HFFc6 (cell line): ENCODE measurements around the gene VSNL1. TPM values are rescaled to one million over a fixed set of nuclear protein-coding genes. Genes with fewer than 3 reads are reported as not detected.

Experiments
- DNase-seq: peaks from one replicate; pipeline ENCODE4 v3.0.0-alpha.2; 2018
- H3K27ac Mint-ChIP-seq: 2 replicates; pipeline ENCODE4 v1.8.0; 2020; ENCODE audit warnings: mild to moderate bottlenecking, mixed read lengths
- H3K27me3 Mint-ChIP-seq: 2 replicates; pipeline ENCODE4 v1.8.0; 2021; ENCODE audit warnings: mild to moderate bottlenecking, moderate library complexity, mixed read lengths; ENCODE audit not compliant: insufficient read depth
- H3K36me3 Mint-ChIP-seq: 2 replicates; pipeline ENCODE4 v1.8.0; 2021; ENCODE audit warnings: low read depth, mixed read lengths
- H3K4me1 Mint-ChIP-seq: 2 replicates; pipeline ENCODE4 v1.8.0; 2020; ENCODE audit warnings: low read depth, mixed read lengths
- H3K4me3 Mint-ChIP-seq: 2 replicates; pipeline ENCODE4 v1.8.0; 2020; ENCODE audit warnings: mild to moderate bottlenecking, moderate library complexity, mixed read lengths
- H3K9me3 Mint-ChIP-seq: 2 replicates; pipeline ENCODE4 v1.8.0; 2020; ENCODE audit warnings: mild to moderate bottlenecking, mixed read lengths
- total RNA-seq, 6 experiments: library from RNA; stranded (reverse); fragmentation: NEBNext Ultra II Directional; extraction: Animal tissue kit (Norgen Biotek cat#: 25700); gene quantifications; 2 replicates in 1 of 6; 3 replicates in 5 of 6; pipeline ENCODE4 v1.2.3, GENCODE V29; 2021
- TF ChIP-seq, protein P1 (sequence below): fragments of 200-600 bp; sonication (generic); IDR thresholded peaks from 2 replicates; pipeline ENCODE4 v1.5.0; 2021; ENCODE audit warnings: antibody characterized with exemption, mild to moderate bottlenecking

VSNL1 gene
- total RNA-seq, 6 experiments from 2014 or later: not detected

DNA sequence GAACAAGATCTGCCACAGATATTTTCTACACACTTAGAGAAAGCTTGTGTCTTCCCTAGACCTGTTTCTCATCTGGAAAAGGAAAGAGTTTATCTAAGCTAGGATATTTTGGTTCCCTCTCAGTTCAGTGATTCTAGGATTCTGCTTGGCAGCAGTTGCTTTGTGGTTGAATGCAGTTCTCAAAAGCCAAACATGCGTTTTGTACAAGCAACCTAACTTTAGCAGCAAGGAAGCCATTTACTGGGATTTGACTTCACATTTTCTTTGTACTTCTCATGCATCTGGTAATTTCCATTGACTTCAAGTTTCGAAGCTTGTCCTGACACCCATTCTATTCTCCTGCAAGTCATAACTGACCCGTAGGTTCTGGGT is 33.3 kb downstream of the VSNL1 start:
- Mint-ChIP-seq H3K36me3 (peaks cover 4% of the 10 kb centered on the region; the same call in 1 of the 2 replicates), H3K27ac (no peak overlapping the region), H3K27me3 (peaks cover 3% of the 10 kb centered on the region), H3K9me3 (peaks cover 9% of the 10 kb centered on the region), H3K4me1 (no peaks in the 10 kb centered on the region), H3K4me3 (no peak overlapping the region)
- DNase-seq: no peak
- TF ChIP-seq, protein P1, sequence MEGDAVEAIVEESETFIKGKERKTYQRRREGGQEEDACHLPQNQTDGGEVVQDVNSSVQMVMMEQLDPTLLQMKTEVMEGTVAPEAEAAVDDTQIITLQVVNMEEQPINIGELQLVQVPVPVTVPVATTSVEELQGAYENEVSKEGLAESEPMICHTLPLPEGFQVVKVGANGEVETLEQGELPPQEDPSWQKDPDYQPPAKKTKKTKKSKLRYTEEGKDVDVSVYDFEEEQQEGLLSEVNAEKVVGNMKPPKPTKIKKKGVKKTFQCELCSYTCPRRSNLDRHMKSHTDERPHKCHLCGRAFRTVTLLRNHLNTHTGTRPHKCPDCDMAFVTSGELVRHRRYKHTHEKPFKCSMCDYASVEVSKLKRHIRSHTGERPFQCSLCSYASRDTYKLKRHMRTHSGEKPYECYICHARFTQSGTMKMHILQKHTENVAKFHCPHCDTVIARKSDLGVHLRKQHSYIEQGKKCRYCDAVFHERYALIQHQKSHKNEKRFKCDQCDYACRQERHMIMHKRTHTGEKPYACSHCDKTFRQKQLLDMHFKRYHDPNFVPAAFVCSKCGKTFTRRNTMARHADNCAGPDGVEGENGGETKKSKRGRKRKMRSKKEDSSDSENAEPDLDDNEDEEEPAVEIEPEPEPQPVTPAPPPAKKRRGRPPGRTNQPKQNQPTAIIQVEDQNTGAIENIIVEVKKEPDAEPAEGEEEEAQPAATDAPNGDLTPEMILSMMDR: no peak

DNA sequence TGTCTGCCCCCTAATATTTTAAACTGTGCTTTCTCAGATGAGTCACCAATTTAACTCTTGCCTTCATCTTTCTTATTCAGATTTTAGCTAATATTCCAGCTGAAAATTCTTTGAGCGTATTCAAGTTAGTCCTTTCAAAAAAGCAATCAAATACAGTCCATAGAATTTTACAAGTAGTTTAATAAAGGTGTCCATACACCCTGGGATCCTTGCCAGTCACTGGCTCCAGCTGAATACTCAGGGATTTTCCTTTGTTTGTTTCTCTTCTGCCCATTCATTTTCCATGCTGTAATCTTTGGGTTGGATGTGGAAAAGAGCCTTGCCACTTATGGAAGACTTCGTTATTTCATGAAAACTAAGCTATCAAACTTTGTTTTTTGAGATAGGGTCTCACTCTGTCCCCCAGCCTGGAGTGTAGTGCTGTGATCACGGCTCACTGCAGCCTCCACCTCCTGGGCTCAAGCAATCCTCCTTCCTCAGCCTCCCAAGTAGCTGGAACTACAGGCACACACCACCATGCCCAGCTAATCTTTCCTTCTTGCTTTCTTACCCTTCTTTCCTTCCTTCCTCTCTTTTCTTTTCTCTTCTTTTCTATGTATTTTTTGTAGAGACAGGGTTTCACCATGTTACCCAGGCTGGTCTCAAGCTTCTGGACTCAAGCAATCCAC is 34.0 kb downstream of the VSNL1 start:
- Mint-ChIP-seq H3K4me1 (no peaks in the 10 kb centered on the region), H3K9me3 (peaks cover 5% of the 10 kb centered on the region), H3K4me3 (no peak overlapping the region), H3K27ac (no peak overlapping the region), H3K27me3 (peaks cover 3% of the 10 kb centered on the region), H3K36me3 (peaks cover under 1% of the 10 kb centered on the region; the same call in 1 of the 2 replicates)
- no peak for DNase-seq
- TF ChIP-seq, protein P1: no peak

DNA sequence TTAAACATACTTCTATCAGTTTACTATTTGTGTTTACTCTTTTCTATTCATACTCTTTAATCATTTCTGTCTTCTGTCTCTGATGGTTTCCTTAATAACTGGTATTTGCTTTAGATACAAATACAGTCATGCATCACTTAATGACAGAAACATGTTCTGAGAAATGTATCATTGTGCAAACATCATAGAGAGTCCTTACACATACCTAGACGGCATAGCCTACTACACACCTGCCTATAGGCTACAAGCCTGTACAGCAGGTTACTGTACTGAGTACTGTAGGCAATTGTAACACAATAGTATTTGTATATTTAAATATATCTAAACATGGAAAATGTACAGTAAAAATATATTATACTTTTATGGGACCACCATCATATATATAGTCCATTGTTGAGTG is 36.3 kb downstream of the VSNL1 start:
- Mint-ChIP-seq H3K27me3 (peaks cover 3% of the 10 kb centered on the region), H3K36me3 (no peaks in the 10 kb centered on the region), H3K4me1 (no peaks in the 10 kb centered on the region), H3K4me3 (no peak overlapping the region), H3K9me3 (no peaks in the 10 kb centered on the region; the same call in none of the 2 replicates), H3K27ac (no peak overlapping the region)
- no peak for DNase-seq
- TF ChIP-seq, protein P1: no peak

DNA sequence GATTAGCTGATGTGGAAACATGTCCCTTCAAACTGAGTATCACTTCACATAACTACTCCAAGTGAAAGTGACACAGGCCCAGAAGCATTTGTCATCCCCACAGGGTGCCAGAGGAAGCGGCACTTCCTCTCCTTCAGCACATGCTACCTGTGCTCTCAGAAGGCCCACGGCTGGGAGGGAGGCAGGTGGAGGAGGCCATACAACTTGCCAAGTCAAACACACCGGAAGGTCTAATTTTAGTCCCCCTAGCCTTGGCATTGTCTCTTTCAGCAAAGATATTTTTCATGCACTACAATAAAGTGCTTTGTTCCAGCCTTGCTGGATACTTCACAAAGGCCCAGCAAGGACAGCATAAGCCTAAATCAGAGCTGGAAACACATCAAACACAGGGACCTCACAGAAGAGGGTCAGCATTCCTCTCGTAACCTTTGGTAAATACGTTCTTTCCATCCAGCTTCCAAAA is 38.0 kb downstream of the VSNL1 start:
- H3K4me1 Mint-ChIP-seq: no peaks in the 10 kb centered on the region
- H3K36me3 Mint-ChIP-seq: no peaks in the 10 kb centered on the region
- H3K27me3 Mint-ChIP-seq: peaks cover 3% of the 10 kb centered on the region
- H3K27ac Mint-ChIP-seq: no peak overlapping the region
- H3K9me3 Mint-ChIP-seq: no peaks in the 10 kb centered on the region; the same call in 1 of the 2 replicates
- no peak for DNase-seq
- H3K4me3 Mint-ChIP-seq: no peak overlapping the region
- TF ChIP-seq, protein P1: no peak

DNA sequence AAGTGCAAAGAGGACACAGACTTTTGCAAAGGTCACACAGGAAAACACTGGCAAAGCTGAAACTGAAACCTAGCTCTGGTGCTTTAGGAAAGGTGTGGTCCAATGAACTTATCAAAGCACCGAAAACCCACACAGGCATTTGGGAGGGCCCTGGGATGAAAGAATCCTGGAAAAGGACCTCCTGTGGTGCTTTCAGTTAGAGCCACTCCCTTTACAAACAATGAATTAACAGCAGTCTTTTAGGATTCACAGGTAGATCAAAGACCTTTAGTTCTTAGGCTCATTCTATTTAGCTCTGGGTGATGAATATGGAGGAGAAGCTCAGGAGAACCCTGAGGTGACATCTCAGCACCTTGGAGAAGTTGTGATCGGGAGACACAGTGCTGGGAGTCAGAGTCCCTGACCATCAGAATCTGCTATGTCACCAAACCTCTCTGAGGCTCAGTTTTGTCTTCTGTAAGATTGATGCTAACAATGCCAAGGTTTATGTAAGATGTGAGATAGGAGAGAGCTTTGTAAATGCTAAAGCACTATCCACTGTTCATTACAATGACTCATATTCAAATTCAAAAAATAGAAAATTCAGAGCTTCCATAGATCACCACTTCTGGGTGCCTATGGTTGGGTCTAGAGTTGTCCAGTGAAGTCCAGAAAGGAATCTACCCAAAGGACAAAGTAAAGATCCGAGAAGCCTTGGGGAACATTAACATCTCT is 39.3 kb downstream of the VSNL1 start:
- H3K9me3 Mint-ChIP-seq: no peaks in the 10 kb centered on the region
- peaks cover 1% of the 10 kb centered on the region; the same call in 1 of the 2 replicates for H3K27me3 Mint-ChIP-seq

More for the DNA sequence above, 39.3 kb downstream of the VSNL1 start:
- TF ChIP-seq, protein P1: no peak
- no peak for DNase-seq
- H3K4me1 Mint-ChIP-seq: no peaks in the 10 kb centered on the region
- H3K36me3 Mint-ChIP-seq: no peaks in the 10 kb centered on the region
- no peak overlapping the region for H3K27ac Mint-ChIP-seq
- no peak overlapping the region for H3K4me3 Mint-ChIP-seq
